ENCODE results near the gene HOXA4.

HOXA4 gene

DNA sequence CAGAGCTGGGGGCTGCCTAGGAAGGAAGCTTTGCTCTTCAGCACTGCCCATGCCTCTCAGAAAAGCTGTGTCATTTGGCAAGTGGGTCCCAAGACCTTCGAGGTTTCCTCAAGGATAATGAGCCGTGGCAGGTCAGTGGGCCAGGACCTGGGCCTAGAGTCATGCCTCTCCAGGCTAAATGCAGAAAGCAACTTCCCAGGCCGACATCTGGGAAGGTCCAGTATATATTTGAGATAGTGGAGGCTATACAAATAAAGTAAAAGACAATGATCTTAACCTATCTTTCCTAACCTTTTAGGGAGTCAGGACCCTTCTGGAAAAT lies 45.9 kb upstream of the HOXA4 start:
- FAIRE-seq, result no peak
- TF ChIP-seq, protein P1, sequence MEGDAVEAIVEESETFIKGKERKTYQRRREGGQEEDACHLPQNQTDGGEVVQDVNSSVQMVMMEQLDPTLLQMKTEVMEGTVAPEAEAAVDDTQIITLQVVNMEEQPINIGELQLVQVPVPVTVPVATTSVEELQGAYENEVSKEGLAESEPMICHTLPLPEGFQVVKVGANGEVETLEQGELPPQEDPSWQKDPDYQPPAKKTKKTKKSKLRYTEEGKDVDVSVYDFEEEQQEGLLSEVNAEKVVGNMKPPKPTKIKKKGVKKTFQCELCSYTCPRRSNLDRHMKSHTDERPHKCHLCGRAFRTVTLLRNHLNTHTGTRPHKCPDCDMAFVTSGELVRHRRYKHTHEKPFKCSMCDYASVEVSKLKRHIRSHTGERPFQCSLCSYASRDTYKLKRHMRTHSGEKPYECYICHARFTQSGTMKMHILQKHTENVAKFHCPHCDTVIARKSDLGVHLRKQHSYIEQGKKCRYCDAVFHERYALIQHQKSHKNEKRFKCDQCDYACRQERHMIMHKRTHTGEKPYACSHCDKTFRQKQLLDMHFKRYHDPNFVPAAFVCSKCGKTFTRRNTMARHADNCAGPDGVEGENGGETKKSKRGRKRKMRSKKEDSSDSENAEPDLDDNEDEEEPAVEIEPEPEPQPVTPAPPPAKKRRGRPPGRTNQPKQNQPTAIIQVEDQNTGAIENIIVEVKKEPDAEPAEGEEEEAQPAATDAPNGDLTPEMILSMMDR (IDR thresholded peaks at IDR 0.05; ENCODE audit: insufficient read depth, missing control alignments), result no peak

DNA sequence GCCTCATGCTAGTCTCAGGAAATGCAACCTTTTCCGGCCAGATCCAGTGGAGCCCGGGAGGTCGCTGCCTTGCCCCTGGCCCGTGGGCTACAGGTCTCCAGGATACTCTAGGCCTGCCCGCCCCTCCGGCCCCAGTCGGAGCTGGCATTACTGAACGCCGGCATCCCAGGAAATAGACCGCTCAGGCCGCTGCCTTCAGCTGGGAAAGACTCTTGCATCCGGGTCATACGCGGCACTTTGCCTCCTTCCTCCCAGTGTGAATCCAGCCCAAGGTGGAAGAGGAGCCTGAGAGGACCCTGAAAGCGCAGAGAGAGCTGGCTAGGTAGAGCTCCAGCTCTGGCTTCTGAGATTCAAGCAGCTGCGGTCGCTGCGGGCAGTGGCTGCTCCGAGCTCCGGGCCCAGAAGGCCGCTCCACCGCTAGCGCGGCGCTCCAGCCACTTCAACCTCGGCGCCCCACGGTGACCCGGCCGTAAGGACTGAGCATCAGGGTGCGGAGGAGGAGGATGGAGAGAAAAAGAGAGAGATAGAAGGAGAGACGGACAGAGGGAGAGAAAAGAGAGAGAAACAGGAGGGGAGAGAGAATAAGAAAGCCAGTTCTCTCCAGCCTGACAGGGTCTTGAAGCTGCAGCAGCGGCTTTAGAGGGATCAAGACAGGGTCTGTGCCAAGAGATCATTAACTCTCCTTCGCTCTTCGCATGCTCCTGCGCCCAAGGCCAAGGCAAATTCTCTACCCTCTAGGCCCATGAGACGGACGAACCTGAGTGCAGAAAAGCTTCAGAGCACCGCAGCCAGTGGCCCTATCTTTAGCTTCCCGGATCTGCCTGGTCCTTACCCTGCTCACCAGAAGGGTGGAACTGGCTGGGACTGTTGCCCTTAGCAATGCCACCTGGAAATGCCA lies 45.3 kb upstream of the HOXA4 start:
- DNase-seq (ENCODE audit: insufficient read length, low spot score) (no peak), FAIRE-seq (no peak)
- TF ChIP-seq, protein P1 (IDR thresholded peaks at IDR 0.05; ENCODE audit: insufficient read depth, missing control alignments), result no peak

More for the DNA sequence above, 45.9 kb upstream of the HOXA4 start:
- DNase-seq (ENCODE audit: insufficient read length, low spot score), result no peak

DNA sequence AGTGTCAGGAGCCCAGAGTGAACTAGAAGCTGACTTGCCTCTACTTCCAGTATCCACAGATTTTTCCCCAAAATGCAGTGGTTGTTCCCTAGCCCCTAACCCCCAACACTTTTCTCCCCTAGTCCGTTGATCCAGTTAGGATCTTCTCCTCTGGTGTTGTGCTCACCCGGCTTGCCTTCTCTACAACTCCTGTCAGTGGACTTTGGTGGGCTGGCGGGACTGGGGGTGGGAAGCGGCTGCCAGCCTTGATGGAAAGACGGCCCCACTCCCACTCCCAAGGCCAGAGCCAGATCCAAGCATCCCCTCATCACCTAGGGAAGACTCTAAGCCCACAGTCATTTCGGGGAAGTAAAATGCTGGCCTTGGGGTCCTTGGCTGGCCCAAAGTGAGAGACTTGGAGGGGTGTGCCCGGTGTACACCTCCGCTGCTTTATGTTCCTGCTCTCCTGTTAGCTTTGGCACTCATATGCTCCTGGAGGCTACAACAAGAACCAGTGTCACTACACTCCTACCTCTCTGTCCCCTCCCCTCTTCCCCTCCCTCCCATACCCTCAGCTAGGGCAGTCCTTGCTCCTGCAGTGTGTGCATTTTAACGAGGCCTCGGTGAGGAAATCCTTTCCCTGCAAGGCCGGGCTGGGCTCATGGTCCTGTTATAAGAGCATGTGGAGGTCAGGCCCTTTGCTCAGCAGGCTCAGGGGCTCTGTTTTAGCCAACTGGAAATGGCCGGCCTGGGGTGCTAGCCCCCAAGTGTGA lies 44.5 kb upstream of the HOXA4 start:
- no peak for DNase-seq (ENCODE audit: insufficient read length, low spot score)
- TF ChIP-seq, protein P1 (IDR thresholded peaks at IDR 0.05; ENCODE audit: insufficient read depth, missing control alignments), result no peak
- no peak for FAIRE-seq

DNA sequence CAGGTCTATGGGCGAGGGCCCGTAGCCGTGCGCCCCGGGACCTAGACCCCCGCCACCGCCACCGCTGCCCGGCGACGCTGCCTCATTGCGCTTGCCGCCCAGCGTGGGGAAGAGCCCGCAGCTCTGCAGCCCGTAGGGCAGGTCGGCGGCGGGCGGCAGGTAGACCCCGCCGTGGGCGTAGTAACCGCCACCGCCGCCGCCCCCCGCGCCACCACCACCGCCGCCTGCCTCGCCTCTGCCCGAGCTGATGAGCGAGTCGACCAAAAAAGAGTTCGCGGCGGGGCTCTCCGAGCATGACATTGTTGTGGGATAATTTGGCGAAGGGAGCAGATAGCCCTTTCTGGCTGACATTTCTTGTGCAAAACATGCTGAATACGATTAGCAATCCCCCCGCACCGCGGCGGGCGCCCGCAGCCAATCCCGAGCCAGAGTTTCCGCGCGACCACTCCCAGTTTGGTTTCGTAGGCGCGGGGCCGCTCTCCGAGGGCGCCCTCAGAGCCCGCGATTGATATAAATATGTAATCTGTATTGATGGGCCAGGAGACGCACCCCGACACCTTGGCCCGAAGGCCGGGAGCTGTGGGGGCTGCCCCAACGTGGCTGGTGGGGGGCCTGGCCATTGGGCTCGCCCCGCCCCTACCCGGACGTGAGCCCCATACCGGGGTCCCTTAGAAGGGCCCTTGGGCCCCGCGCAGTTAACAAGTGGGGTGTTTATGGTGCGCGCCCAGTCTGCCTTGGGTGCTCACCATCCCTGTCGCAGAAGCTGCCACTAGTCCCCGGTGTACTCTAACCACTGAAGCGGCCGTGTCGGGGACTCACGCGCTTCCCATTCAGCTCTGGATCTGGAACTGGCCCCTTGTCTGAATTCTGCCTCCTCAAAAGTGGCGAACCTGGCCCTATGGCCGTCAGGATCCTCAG lies 43.7 kb upstream of the HOXA4 start, which contains the start of gene HOXA10:
TSS of gene HOXA10 (minus strand) at position 365 of the 918 bp plus-strand sequence. CDS start at position 351, 14 bp downstream.
- no peak for DNase-seq (ENCODE audit: insufficient read length, low spot score)
- TF ChIP-seq, protein P1 (IDR thresholded peaks at IDR 0.05; ENCODE audit: insufficient read depth, missing control alignments), result no peak
- FAIRE-seq, result no peak

DNA sequence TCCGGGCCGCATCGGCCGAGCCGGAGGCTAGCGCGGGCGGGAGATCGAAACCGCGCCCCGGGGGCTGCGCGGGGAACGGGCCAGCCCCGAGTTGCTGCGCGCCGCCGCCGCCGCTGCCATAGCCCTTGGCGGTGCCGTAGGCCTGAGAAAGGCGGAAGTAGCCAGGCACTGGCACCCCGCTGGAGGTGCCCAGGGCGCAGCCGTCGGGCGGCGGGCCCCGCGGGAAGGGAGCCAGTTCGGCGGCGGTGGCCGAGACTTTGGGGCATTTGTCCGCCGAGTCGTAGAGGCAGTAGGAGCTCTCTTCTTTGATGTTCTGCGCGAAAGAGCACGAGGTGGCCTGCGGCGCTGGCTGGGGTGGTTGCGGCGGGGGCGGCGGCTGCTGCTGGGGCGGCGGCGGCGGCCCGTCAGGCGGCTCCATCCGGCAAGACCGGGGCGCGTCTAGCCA lies 43.0 kb upstream of the HOXA4 start:
- TF ChIP-seq, protein P1 (IDR thresholded peaks at IDR 0.05; ENCODE audit: insufficient read depth, missing control alignments), result no peak
- DNase-seq (ENCODE audit: insufficient read length, low spot score) (no peak), FAIRE-seq (no peak)

DNA sequence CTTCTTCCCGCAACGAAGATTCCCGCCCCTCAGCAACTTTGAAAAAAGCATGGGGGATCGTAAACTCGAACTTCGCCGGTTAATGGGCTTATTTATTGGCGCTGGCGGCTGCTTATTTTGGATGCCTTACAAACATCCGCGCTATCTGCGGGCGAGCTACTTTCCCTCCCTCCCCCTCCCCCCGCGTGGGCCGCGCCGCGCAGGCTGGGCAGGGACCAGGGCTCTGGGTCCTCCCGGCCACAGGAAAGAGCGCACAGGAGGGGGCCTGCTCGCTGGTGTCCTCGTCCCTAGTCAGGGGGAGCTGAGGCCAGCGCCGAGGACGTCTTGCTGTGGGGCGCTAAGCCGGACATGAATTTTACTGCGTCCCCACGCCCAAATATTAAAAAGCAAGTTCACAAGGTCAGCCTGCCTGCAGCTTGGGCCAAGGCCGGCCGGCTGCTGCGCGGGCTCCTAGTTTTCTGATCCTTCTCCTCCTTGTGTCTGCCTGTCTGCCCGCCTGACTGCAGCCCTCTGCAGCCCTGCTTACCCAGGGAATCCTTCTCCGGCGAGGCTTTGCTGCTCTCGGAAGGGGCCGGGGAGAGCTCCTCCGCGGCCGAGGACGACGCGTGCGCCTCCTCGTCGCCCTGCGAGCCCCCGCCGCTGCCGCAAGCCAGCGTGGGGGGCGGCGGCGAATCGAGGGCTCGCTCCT lies 42.4 kb upstream of the HOXA4 start:
- FAIRE-seq (no peak), DNase-seq (ENCODE audit: insufficient read length, low spot score) (no peak)
- TF ChIP-seq, protein P1 (IDR thresholded peaks at IDR 0.05; ENCODE audit: insufficient read depth, missing control alignments), result no peak

All from D721Med (cell line).